Measurements from ENCODE around the gene DESI1. TPM values are rescaled to one million over a fixed set of nuclear protein-coding genes. Genes with fewer than 3 reads are reported as not detected.
"Not testable (repeated sequence)": the region's sequence is repeated elsewhere in the genome, so short reads cannot be mapped to it uniquely, and the experiment has no call there.

Gene DESI1
- total RNA-seq, 1 donor = 20.8 TPM

- H3K4me3 ChIP-seq (ENCODE audit: low read depth, low read length) = no peak overlapping the region
- no peak for DNase-seq (ENCODE audit: low read depth)
- TF ChIP-seq CTCF (IDR thresholded peaks at IDR 0.05; ENCODE audit: insufficient read depth, low read length) = no peak
These were observed 29.4 kb upstream of the DESI1 start for GRCh38 chr22:41650229-41650628.

GRCh38 chr22:41648432-41648831 is 27.6 kb upstream of the DESI1 start:
- TF ChIP-seq CTCF (IDR thresholded peaks at IDR 0.05; ENCODE audit: insufficient read depth, low read length) = no peak
- DNase-seq (ENCODE audit: low read depth) = no peak
- no peak overlapping the region for H3K4me3 ChIP-seq (ENCODE audit: low read depth, low read length)

- TF ChIP-seq CTCF (IDR thresholded peaks at IDR 0.05; ENCODE audit: insufficient read depth, low read length) = no peak
- DNase-seq (ENCODE audit: low read depth) = no peak
- H3K4me3 ChIP-seq (ENCODE audit: low read depth, low read length) = no peak overlapping the region
These were observed 26.9 kb upstream of the DESI1 start for GRCh38 chr22:41647771-41648170.

- no peak for DNase-seq (ENCODE audit: low read depth)
- no peak for TF ChIP-seq CTCF (IDR thresholded peaks at IDR 0.05; ENCODE audit: insufficient read depth, low read length)
- H3K4me3 ChIP-seq (ENCODE audit: low read depth, low read length) = no peak overlapping the region
These were observed 21.7 kb upstream of the DESI1 start for GRCh38 chr22:41642331-41643110.

GRCh38 chr22:41641854-41642253 is 21.0 kb upstream of the DESI1 start:
- TF ChIP-seq CTCF (IDR thresholded peaks at IDR 0.05; ENCODE audit: insufficient read depth, low read length) = no peak
- H3K4me3 ChIP-seq (ENCODE audit: low read depth, low read length) = no peak overlapping the region
- DNase-seq (ENCODE audit: low read depth) = no peak

GRCh38 chr22:41638748-41639147 is 17.9 kb upstream of the DESI1 start:
- DNase-seq (ENCODE audit: low read depth) = no peak
- H3K4me3 ChIP-seq (ENCODE audit: low read depth, low read length) = no peak overlapping the region
- no peak for TF ChIP-seq CTCF (IDR thresholded peaks at IDR 0.05; ENCODE audit: insufficient read depth, low read length)

- no peak for TF ChIP-seq CTCF (IDR thresholded peaks at IDR 0.05; ENCODE audit: insufficient read depth, low read length)
- H3K4me3 ChIP-seq (ENCODE audit: low read depth, low read length) = no peak overlapping the region
- DNase-seq (ENCODE audit: low read depth) = no peak
These were observed 17.3 kb upstream of the DESI1 start for GRCh38 chr22:41638124-41638523.

- not testable (repeated sequence) for H3K4me3 ChIP-seq (ENCODE audit: low read depth, low read length); DNase-seq (ENCODE audit: low read depth)
These were observed 16.8 kb upstream of the DESI1 start for GRCh38 chr22:41637623-41638022.
